ENCODE results near the gene PRKAR2B. TPM values are rescaled to one million over a fixed set of nuclear protein-coding genes. Genes with fewer than 3 reads are reported as not detected.

PRKAR2B gene
- total and polyA plus RNA-seq, 4 donors: 3.5 to 15.0 (median 5.8) TPM

GRCh38 chr7:107162475-107162874, 118.0 kb downstream of the PRKAR2B start:
- no peak for TF ChIP-seq CTCF (IDR thresholded peaks at IDR 0.05; ENCODE audit: control extremely low read depth, extremely low read depth)
- ATAC-seq (ENCODE audit: insufficient read depth, low FRiP score): no peak

GRCh38 chr7:107164092-107164491, 119.6 kb downstream of the PRKAR2B start:
- 46 to 52% methylated on average over 2 of the region's 2 CpGs for WGBS, 2 donors
- TF ChIP-seq CTCF (IDR thresholded peaks at IDR 0.05; ENCODE audit: control extremely low read depth, extremely low read depth): no peak

More at GRCh38 chr7:107162475-107162874, 118.0 kb downstream of the PRKAR2B start:
- H3K9me3 ChIP-seq (ENCODE audit: control insufficient read depth in 4 of 4, insufficient read depth in 3 of 4, low read length in 3 of 4): no peaks in the 10 kb centered on the region
- DNase-seq: no peak
- WGBS, 2 donors: 88 to 90% methylated on average over 5 of the region's 5 CpGs
- no peak overlapping the region for H3K9ac ChIP-seq (ENCODE audit: insufficient read depth in 1 of 2, low read length in 2 of 2)
- peaks cover 0 to 3% (median 0%) of the 10 kb centered on the region in 4 donors for H3K36me3 ChIP-seq (ENCODE audit: control insufficient read depth in 4 of 4, insufficient read depth in 4 of 4, low read length in 4 of 4)
- peaks cover 0 to 6% (median 0%) of the 10 kb centered on the region in 5 donors for H3K4me1 ChIP-seq (ENCODE audit: control insufficient read depth in 5 of 5, insufficient read depth in 5 of 5, low read length in 5 of 5)
- H3K27me3 ChIP-seq (ENCODE audit: control insufficient read depth in 3 of 3, insufficient read depth in 3 of 3, low read length in 2 of 3): no peaks in the 10 kb centered on the region
- H3K27ac ChIP-seq (ENCODE audit: low read depth in 1 of 2, low read length in 1 of 2): no peak overlapping the region
- H3K4me3 ChIP-seq: no peak overlapping the region

GRCh38 chr7:107165341-107165740, 120.8 kb downstream of the PRKAR2B start:
- Histone ChIP-seq H3K36me3 (ENCODE audit: control insufficient read depth in 4 of 4, insufficient read depth in 4 of 4, low read length in 4 of 4) (no peaks in the 10 kb centered on the region), H3K9ac (ENCODE audit: insufficient read depth in 1 of 2, low read length in 2 of 2) (no peak overlapping the region), H3K9me3 (ENCODE audit: control insufficient read depth in 4 of 4, insufficient read depth in 3 of 4, low read length in 3 of 4) (no peaks in the 10 kb centered on the region), H3K27me3 (ENCODE audit: control insufficient read depth in 3 of 3, insufficient read depth in 3 of 3, low read length in 2 of 3) (no peaks in the 10 kb centered on the region), H3K27ac (ENCODE audit: low read depth in 1 of 2, low read length in 1 of 2) (no peak overlapping the region), H3K4me3 (no peak overlapping the region), H3K4me1 (ENCODE audit: control insufficient read depth in 5 of 5, insufficient read depth in 5 of 5, low read length in 5 of 5) (peaks cover 0 to 7% (median 0%) of the 10 kb centered on the region in 5 donors)
- TF ChIP-seq CTCF (IDR thresholded peaks at IDR 0.05; ENCODE audit: control extremely low read depth, extremely low read depth): no peak
- ATAC-seq (ENCODE audit: insufficient read depth, low FRiP score): no peak
- WGBS, 2 donors: 75 to 77% methylated on average over 3 of the region's 3 CpGs
- DNase-seq: no peak

More at GRCh38 chr7:107164092-107164491, 119.6 kb downstream of the PRKAR2B start:
- no peaks in the 10 kb centered on the region for H3K27me3 ChIP-seq (ENCODE audit: control insufficient read depth in 3 of 3, insufficient read depth in 3 of 3, low read length in 2 of 3)
- peak in 1 of 3 donors; percentile 10 for DNase-seq
- peaks cover 0 to 6% (median 0%) of the 10 kb centered on the region in 5 donors for H3K4me1 ChIP-seq (ENCODE audit: control insufficient read depth in 5 of 5, insufficient read depth in 5 of 5, low read length in 5 of 5)
- no peak overlapping the region for H3K27ac ChIP-seq (ENCODE audit: low read depth in 1 of 2, low read length in 1 of 2)
- no peak overlapping the region for H3K9ac ChIP-seq (ENCODE audit: insufficient read depth in 1 of 2, low read length in 2 of 2)
- H3K9me3 ChIP-seq (ENCODE audit: control insufficient read depth in 4 of 4, insufficient read depth in 3 of 4, low read length in 3 of 4): no peaks in the 10 kb centered on the region
- no peak for ATAC-seq (ENCODE audit: insufficient read depth, low FRiP score)
- H3K4me3 ChIP-seq: no peak overlapping the region
- peaks cover 0 to under 1% (median 0%) of the 10 kb centered on the region in 4 donors for H3K36me3 ChIP-seq (ENCODE audit: control insufficient read depth in 4 of 4, insufficient read depth in 4 of 4, low read length in 4 of 4)
